GM12878 (cell line): ENCODE measurements around the gene MYRFL. TPM values are rescaled to one million over a fixed set of nuclear protein-coding genes. Genes with fewer than 3 reads are reported as not detected.

Experiments
- ATAC-seq: fragments of 200-7000 bp; cut with Tn5 transposase; 3 replicates; pipeline ENCODE4 v1.9.1; 2020; ENCODE audit warnings: mild to moderate bottlenecking, moderate library complexity
- BruUV-seq: library from RNA; stranded (reverse); fragments of 400-500 nt; replicated peaks from 2 replicates; lab custom pipeline; 2021; lab: Mats Ljungman, UMichigan
- CTCF ChIA-PET: fragments of 300-600 bp; sonication (Branson Sonifier 250); formaldehyde crosslinking; extraction: SDS; loops from one replicate; lab custom pipeline; 2021; ENCODE audit warnings: inconsistent platforms; lab: Yijun Ruan, JAX
- POLR2A ChIA-PET: fragments of 350-600 bp; formaldehyde crosslinking; extraction: SDS; loops from one replicate; lab custom pipeline; 2021; ENCODE audit warnings: inconsistent platforms; lab: Charles Lee
- RAD21 ChIA-PET: fragments of 300-600 bp; sonication (Branson Sonifier 250); formaldehyde crosslinking; loops from one replicate; lab custom pipeline; 2023; ENCODE audit warnings: antibody characterized with exemption; ENCODE audit not compliant: unreplicated experiment; lab: Charles Lee
- SMC1A ChIA-PET: fragments of 300-600 bp; sonication (Branson Sonifier 250); formaldehyde crosslinking; loops from one replicate; lab custom pipeline; 2023; ENCODE audit not compliant: unreplicated experiment, uncharacterized antibody; lab: Charles Lee
- DNase-seq: peaks from one replicate; pipeline ENCODE4 v3.0.0-alpha.2; 2011; ENCODE audit warnings: low read depth, low spot score
- FAIRE-seq: peaks from 3 replicates; lab custom pipeline; 2011; peaks lifted over from hg19 to GRCh38; lab: Jason Lieb, UNC
- H2AFZ ChIP-seq: 2 replicates; pipeline ENCODE4 v1.6.0; 2011; ENCODE audit warnings: low read depth, low read length, control low read depth; ENCODE audit not compliant: control insufficient read depth
- H3K27ac ChIP-seq: 2 replicates; pipeline ENCODE4 v1.5.1; 2011; ENCODE audit warnings: control low read depth; ENCODE audit not compliant: control insufficient read depth, insufficient read depth
- H3K27me3 ChIP-seq, 2 experiments: replicated peaks in 1 of 2; 2 replicates each; pipeline versions ENCODE4 v1.6.0 to v1.6.1; 2011; ENCODE audit warnings: low read length in 1 of 2; ENCODE audit not compliant: control insufficient read depth in 2 of 2, insufficient read depth in 2 of 2
- H3K36me3 ChIP-seq, 2 experiments: 2 replicates each; pipeline ENCODE4 v1.5.1; 2011; ENCODE audit warnings: low read length in 1 of 2; ENCODE audit not compliant: control insufficient read depth in 2 of 2, insufficient read depth in 2 of 2
- H3K4me1 ChIP-seq: 2 replicates; pipeline ENCODE4 v1.6.1; 2011; ENCODE audit warnings: mild to moderate bottlenecking, low read length, moderate library complexity, mixed read lengths; ENCODE audit not compliant: control insufficient read depth, insufficient read depth
- H3K4me2 ChIP-seq: 2 replicates; pipeline ENCODE4 v1.6.0; 2011; ENCODE audit warnings: control low read depth; ENCODE audit not compliant: control insufficient read depth, insufficient read depth
- H3K4me3 ChIP-seq: fragments of 200-600 bp; sonication (generic); 2 replicates; pipeline ENCODE4 v1.5.1; 2016
- H3K79me2 ChIP-seq: 2 replicates; pipeline ENCODE4 v1.6.0; 2011; ENCODE audit warnings: low read length; ENCODE audit not compliant: control insufficient read depth, insufficient read depth
- H3K9ac ChIP-seq: 2 replicates; pipeline ENCODE4 v1.8.0; 2011; ENCODE audit warnings: low read length, control low read depth, mixed read lengths; ENCODE audit not compliant: control insufficient read depth, insufficient read depth
- H3K9me3 ChIP-seq: replicated peaks from 3 replicates; pipeline ENCODE4 v1.5.1; 2011; ENCODE audit warnings: mild to moderate bottlenecking, low read length; ENCODE audit not compliant: control insufficient read depth, insufficient read depth
- H4K20me1 ChIP-seq: 2 replicates; pipeline ENCODE4 v1.6.0; 2011; ENCODE audit not compliant: control insufficient read depth, insufficient read depth
- ATF2 ChIP-seq: IDR thresholded peaks from 2 replicates; pipeline ENCODE4 v1.6.1; 2012; ENCODE audit warnings: low read length, inconsistent platforms
- ATF7 ChIP-seq: fragments of 450-650 bp; IDR thresholded peaks from 2 replicates; pipeline ENCODE4 v1.6.1; 2016; ENCODE audit warnings: low read depth, mild to moderate bottlenecking
- BHLHE40 ChIP-seq, 2 experiments: fragments of 450-650 bp in 1 of 2; IDR thresholded peaks; 2 replicates each; pipeline ENCODE4 v1.6.1; 2011 to 2017; ENCODE audit warnings: low read depth in 2 of 2, borderline replicate concordance in 1 of 2, improper control_type of control experiment in 1 of 2, low read length in 1 of 2, mild to moderate bottlenecking in 1 of 2
- CEBPZ ChIP-seq: fragments of 150-350 bp; IDR thresholded peaks from 2 replicates; pipeline ENCODE4 v1.6.1; 2016; ENCODE audit warnings: low read depth, low read length
- CREM ChIP-seq: IDR thresholded peaks from 2 replicates; pipeline ENCODE4 v1.6.1; 2014; ENCODE audit warnings: antibody characterized with exemption, low read depth
- DPF2 ChIP-seq: fragments of 450-650 bp; IDR thresholded peaks from 2 replicates; pipeline ENCODE4 v1.6.1; 2017; ENCODE audit warnings: mild to moderate bottlenecking
- E2F4 ChIP-seq: IDR thresholded peaks from 2 replicates; pipeline ENCODE4 v1.6.1; 2012; ENCODE audit warnings: low read depth, low read length, improper control_type of control experiment
- GABPA ChIP-seq: IDR thresholded peaks from 2 replicates; pipeline ENCODE4 v1.6.1; 2014; ENCODE audit warnings: antibody characterized with exemption, low read depth, mild to moderate bottlenecking, inconsistent platforms
- HDAC6 ChIP-seq: fragments of 200-600 bp; sonication (generic); IDR thresholded peaks from one replicate; pipeline ENCODE4 v1.8.0; 2017; ENCODE audit warnings: antibody characterized with exemption; ENCODE audit not compliant: unreplicated experiment
- IKZF1 ChIP-seq: fragments of 450-650 bp; conservative IDR thresholded peaks from 2 replicates; pipeline ENCODE4 v1.6.1; 2017; ENCODE audit warnings: antibody characterized with exemption, mild to moderate bottlenecking
- IKZF2 ChIP-seq, 2 experiments: fragments of 450-650 bp; IDR thresholded peaks; 2 replicates each; pipeline ENCODE4 v1.6.1; 2017; ENCODE audit warnings: mild to moderate bottlenecking in 2 of 2, moderate library complexity in 2 of 2
- JUNB ChIP-seq: IDR thresholded peaks from 2 replicates; pipeline ENCODE4 v1.6.1; 2016; ENCODE audit warnings: antibody characterized with exemption, mild to moderate bottlenecking
- MTA2 ChIP-seq: fragments of 450-650 bp; IDR thresholded peaks from 2 replicates; pipeline ENCODE4 v1.6.1; 2016; ENCODE audit warnings: low read depth, mild to moderate bottlenecking, moderate library complexity
- MYB ChIP-seq: fragments of 150-350 bp; IDR thresholded peaks from 2 replicates; pipeline ENCODE4 v1.6.1; 2014; ENCODE audit warnings: mild to moderate bottlenecking, low read depth, low read length, borderline replicate concordance
- NR2F1 ChIP-seq: fragments of 450-650 bp; conservative IDR thresholded peaks from 2 replicates; pipeline ENCODE4 v1.6.1; 2017; ENCODE audit warnings: mild to moderate bottlenecking
- SUPT20H ChIP-seq: IDR thresholded peaks from 2 replicates; pipeline ENCODE4 v1.6.1; 2011; ENCODE audit warnings: low read depth, mild to moderate bottlenecking, low read length, moderate library complexity, borderline replicate concordance; ENCODE audit not compliant: control insufficient read depth
- USF2 ChIP-seq: IDR thresholded peaks from 2 replicates; pipeline ENCODE4 v1.6.1; 2011; ENCODE audit warnings: low read depth, low read length, improper control_type of control experiment, borderline replicate concordance
- in situ Hi-C: fragments of 300-500 bp; cut with MboI; formaldehyde crosslinking; loops from 9 replicates; pipeline ENCODE4 v1.14.3; 2018; ENCODE audit warnings: mixed read lengths
- intact Hi-C: fragments of 100-400 bp; cut with micrococcal nuclease; formaldehyde crosslinking; loops from one replicate; pipeline ENCODE4 v1.14.2; 2022; ENCODE audit not compliant: unreplicated experiment
- polyA plus RNA-seq, 11 experiments: library from polyadenylated mRNA; depleted of rRNA in 4 of 11; unstranded in 6 of 11; stranded (reverse) in 5 of 11; fragments of >200 nt; fragmentation: Nextera tagmentation in 4 of 11; fragmentation: Illumina TruSeq in 1 of 11; extraction: Ambion mirVana in 4 of 11; extraction: Trizol in 1 of 11; gene quantifications; 1 replicate in 1 of 11; 2 replicates in 10 of 11; pipeline versions ENCODE4 v1.2.1 to v1.2.3, GENCODE V29; 2011 to 2016; ENCODE audit warnings: inconsistent platforms in 2 of 11, missing spikeins in 2 of 11, low read depth in 1 of 11
- total RNA-seq, 4 experiments: library from RNA; depleted of rRNA in 3 of 4; stranded (reverse); fragments of >200 nt in 3 of 4; fragmentation: Illumina TruSeq in 1 of 4; extraction: Trizol in 1 of 4; gene quantifications; 2 replicates each; pipeline versions ENCODE4 v1.2.1 to v1.2.3, GENCODE V29; 2013 to 2021

Gene MYRFL
- total and polyA plus RNA-seq, 10 of the 15 experiments (the other 5 are each of a cell fraction or from before 2014, with no cell fraction given) = 0.24 to 1.8 (median 0.64) TPM

- TF ChIP-seq E2F4 (no peak), JUNB (no peak), MYB (no peak), HDAC6 (no peak), CEBPZ (no peak), DPF2 (no peak), GABPA (no peak)
Measured at GRCh38 chr12:69884386-69884785, 59.4 kb downstream of the MYRFL start (continued).

GRCh38 chr12:69885658-69886057, 60.6 kb downstream of the MYRFL start:
- Histone ChIP-seq H3K36me3 (no peaks in the 10 kb centered on the region), H3K79me2 (no peaks in the 10 kb centered on the region), H3K27ac (no peak overlapping the region), H3K4me3 (no peak overlapping the region), H3K9me3 (no peaks in the 10 kb centered on the region), H3K4me1 (no peaks in the 10 kb centered on the region; the same call in 1 of the 2 replicates), H4K20me1 (no peaks in the 10 kb centered on the region), H2AFZ (no peak overlapping the region), H3K4me2 (no peak overlapping the region), H3K9ac (no peak overlapping the region), H3K27me3 (no peaks in the 10 kb centered on the region)
- SMC1A ChIA-PET = interaction anchor here (0.9 to 2.6 kb wide), 3 partner anchors 16 to 336 kb away, joined by 3 to 11 read pairs (median 3); no protein-coding TSS in a partner anchor
- in situ Hi-C loops (no loop called here), intact Hi-C loops (no loop called here)
- ATAC-seq (peak; percentile 86), FAIRE-seq (no peak), DNase-seq (no peak)
- POLR2A ChIA-PET = interaction anchor here (0.6 to 1.2 kb wide), 2 partner anchors 11 to 112 kb away, joined by 3 to 4 read pairs; no protein-coding TSS in a partner anchor
- no TSS peak for BruUV-seq
- CTCF ChIA-PET = interaction anchor here (0.9 to 5.8 kb wide), 6 partner anchors 9 to 847 kb away, joined by 3 to 38 read pairs (median 8); no protein-coding TSS in a partner anchor
- RAD21 ChIA-PET = interaction anchor here (1.9 kb wide), 1 partner anchor 15 kb away, joined by 7 read pairs; no protein-coding TSS in a partner anchor
- TF ChIP-seq CREM (no peak), IKZF1 (no peak), SUPT20H (no peak), BHLHE40 (IDR thresholded peaks at IDR 0.05; ENCODE audit: borderline replicate concordance in 1 of 2, low read depth in 2 of 2, low read length in 1 of 2) (peak in 1 of 2 experiments; percentile 26; a peak in 1 of 4 replicates), USF2 (no peak), MTA2 (0 out of 2 replicates have a peak, but pooled peaks have one; percentile 10), ATF2 (peak; percentile 53; the same call in 1 of the 2 replicates), IKZF2 (IDR thresholded peaks at IDR 0.05) (0 out of 4 replicates have a peak, but pooled peaks of 1 of the 2 experiments have one; percentile 9), ATF7 (peak; percentile 87), NR2F1 (no peak)
